ENCODE measurements around the gene CARMIL3.

DNA sequence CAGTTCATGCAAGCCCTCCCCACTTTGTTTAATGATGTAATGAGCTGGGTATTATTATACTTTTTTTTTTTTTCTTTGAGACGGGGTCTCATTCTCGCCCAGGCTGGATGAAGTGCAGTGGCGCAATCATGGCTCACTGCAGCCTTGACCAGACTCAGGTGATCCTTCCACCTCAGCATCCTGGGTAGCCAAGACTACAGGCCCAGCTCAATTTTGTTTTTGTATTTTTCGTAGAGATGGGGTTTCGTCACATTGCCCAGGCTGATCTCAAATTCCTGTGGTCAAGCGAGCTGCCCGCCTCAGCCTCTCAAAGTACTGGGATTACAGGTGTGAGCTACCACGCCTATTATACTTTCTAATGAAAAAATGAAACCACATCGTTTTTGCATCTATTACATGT is 58.3 kb downstream of the CARMIL3 start:
- TF ChIP-seq CTCF (IDR thresholded peaks at IDR 0.05) = no peak
- TF ChIP-seq POLR2AphosphoS5 (IDR thresholded peaks at IDR 0.05; ENCODE audit: insufficient read depth in 1 of 2, low read depth in 1 of 2) = no peak

Measured in vagina (tissue), 2 donors.